ENCODE measurements around the gene MYNN.

Gene MYNN

GRCh38 chr3:169822540-169822939 is 49.3 kb downstream of the MYNN start:
- Histone ChIP-seq H3K36me3 (ENCODE audit: low read length) (no peaks in the 10 kb centered on the region), H3K9ac (ENCODE audit: low read length) (no peak overlapping the region), H3K27me3 (ENCODE audit: low read length) (no peaks in the 10 kb centered on the region), H3K9me2 (replicated peaks; ENCODE audit: insufficient read depth, low read length) (no peaks in the 10 kb centered on the region), H2AFZ (ENCODE audit: low read depth, low read length, severe bottlenecking) (no peak overlapping the region), H3K4me2 (ENCODE audit: low read depth, low read length, poor library complexity, severe bottlenecking) (no peak overlapping the region), H3K79me2 (ENCODE audit: insufficient read depth, low read length) (no peaks in the 10 kb centered on the region), H3K9me3 (ENCODE audit: insufficient read depth, low read length) (no peaks in the 10 kb centered on the region), H3K27ac (ENCODE audit: low read depth, low read length) (no peak overlapping the region), H3F3A (ENCODE audit: insufficient read depth) (no peaks in the 10 kb centered on the region), H3K4me3 (ENCODE audit: insufficient read depth, low read length, poor library complexity, severe bottlenecking) (no peak overlapping the region), H4K20me1 (ENCODE audit: low read depth, low read length) (no peaks in the 10 kb centered on the region)
- no peak for TF ChIP-seq EZH2phosphoT487 (conservative IDR thresholded peaks at IDR 0.05; ENCODE audit: low read length)
- TF ChIP-seq CTCF (IDR thresholded peaks at IDR 0.05; ENCODE audit: insufficient read depth, low read length, poor library complexity, severe bottlenecking) = no peak

GRCh38 chr3:169822983-169823382 is 49.8 kb downstream of the MYNN start:
- Histone ChIP-seq H3K9ac (ENCODE audit: low read length) (no peak overlapping the region), H3K4me3 (ENCODE audit: insufficient read depth, low read length, poor library complexity, severe bottlenecking) (no peak overlapping the region), H3K9me3 (ENCODE audit: insufficient read depth, low read length) (no peaks in the 10 kb centered on the region), H3K4me2 (ENCODE audit: low read depth, low read length, poor library complexity, severe bottlenecking) (no peak overlapping the region), H2AFZ (ENCODE audit: low read depth, low read length, severe bottlenecking) (no peak overlapping the region), H3K9me2 (replicated peaks; ENCODE audit: insufficient read depth, low read length) (no peaks in the 10 kb centered on the region), H3F3A (ENCODE audit: insufficient read depth) (no peaks in the 10 kb centered on the region), H4K20me1 (ENCODE audit: low read depth, low read length) (no peaks in the 10 kb centered on the region), H3K36me3 (ENCODE audit: low read length) (no peaks in the 10 kb centered on the region), H3K27me3 (ENCODE audit: low read length) (no peaks in the 10 kb centered on the region), H3K79me2 (ENCODE audit: insufficient read depth, low read length) (no peaks in the 10 kb centered on the region), H3K27ac (ENCODE audit: low read depth, low read length) (no peak overlapping the region)
- no peak for TF ChIP-seq CTCF (IDR thresholded peaks at IDR 0.05; ENCODE audit: insufficient read depth, low read length, poor library complexity, severe bottlenecking)
- no peak for TF ChIP-seq EZH2phosphoT487 (conservative IDR thresholded peaks at IDR 0.05; ENCODE audit: low read length)

GRCh38 chr3:169825316-169825715 is 52.1 kb downstream of the MYNN start:
- H3K36me3 ChIP-seq (ENCODE audit: low read length) = no peaks in the 10 kb centered on the region
- no peak overlapping the region for H3K4me2 ChIP-seq (ENCODE audit: low read depth, low read length, poor library complexity, severe bottlenecking)
- H3K9ac ChIP-seq (ENCODE audit: low read length) = no peak overlapping the region
- no peaks in the 10 kb centered on the region for H3K79me2 ChIP-seq (ENCODE audit: insufficient read depth, low read length)
- H3K27ac ChIP-seq (ENCODE audit: low read depth, low read length) = no peak overlapping the region
- H3K4me3 ChIP-seq (ENCODE audit: insufficient read depth, low read length, poor library complexity, severe bottlenecking) = no peak overlapping the region
- H3K9me2 ChIP-seq (replicated peaks; ENCODE audit: insufficient read depth, low read length) = no peaks in the 10 kb centered on the region
- H3F3A ChIP-seq (ENCODE audit: insufficient read depth) = no peaks in the 10 kb centered on the region
- no peaks in the 10 kb centered on the region for H3K27me3 ChIP-seq (ENCODE audit: low read length)
- TF ChIP-seq EZH2phosphoT487 (conservative IDR thresholded peaks at IDR 0.05; ENCODE audit: low read length) (no peak), CTCF (IDR thresholded peaks at IDR 0.05; ENCODE audit: insufficient read depth, low read length, poor library complexity, severe bottlenecking) (no peak)
- no peak overlapping the region for H2AFZ ChIP-seq (ENCODE audit: low read depth, low read length, severe bottlenecking)
- H4K20me1 ChIP-seq (ENCODE audit: low read depth, low read length) = no peaks in the 10 kb centered on the region
- H3K9me3 ChIP-seq (ENCODE audit: insufficient read depth, low read length) = no peaks in the 10 kb centered on the region

Data from SU-DHL-6 (cell line).